GM12872 (cell line): ENCODE measurements around the gene SCAPER.

ENCODE experiments used
- TF ChIP-seq, protein P1 (sequence below): IDR thresholded peaks from 3 replicates; pipeline ENCODE4 v1.5.1; 2011; ENCODE audit warnings: low read depth, mild to moderate bottlenecking, low read length, moderate library complexity; ENCODE audit not compliant: insufficient read depth

The SCAPER gene

DNA sequence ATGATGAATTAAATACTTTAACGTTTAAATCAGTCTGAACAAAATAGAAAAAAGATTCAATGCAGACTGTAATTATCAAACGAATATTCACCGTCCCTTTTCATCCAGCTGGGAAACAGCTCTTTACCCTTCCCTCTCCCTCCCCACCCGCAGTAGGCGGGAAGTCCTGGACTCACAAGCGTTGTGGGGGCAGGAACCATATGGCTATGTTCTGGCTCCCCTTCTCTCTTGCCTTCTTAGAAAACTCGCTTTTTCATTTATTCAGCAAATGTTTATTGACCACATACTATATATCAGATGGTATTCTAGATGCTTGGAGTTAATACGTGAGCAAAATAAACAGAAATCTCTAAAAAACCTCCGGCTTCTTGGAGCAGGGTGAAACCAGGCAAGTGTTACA lies 715 bp upstream of the SCAPER start:
- TF ChIP-seq, protein P1, sequence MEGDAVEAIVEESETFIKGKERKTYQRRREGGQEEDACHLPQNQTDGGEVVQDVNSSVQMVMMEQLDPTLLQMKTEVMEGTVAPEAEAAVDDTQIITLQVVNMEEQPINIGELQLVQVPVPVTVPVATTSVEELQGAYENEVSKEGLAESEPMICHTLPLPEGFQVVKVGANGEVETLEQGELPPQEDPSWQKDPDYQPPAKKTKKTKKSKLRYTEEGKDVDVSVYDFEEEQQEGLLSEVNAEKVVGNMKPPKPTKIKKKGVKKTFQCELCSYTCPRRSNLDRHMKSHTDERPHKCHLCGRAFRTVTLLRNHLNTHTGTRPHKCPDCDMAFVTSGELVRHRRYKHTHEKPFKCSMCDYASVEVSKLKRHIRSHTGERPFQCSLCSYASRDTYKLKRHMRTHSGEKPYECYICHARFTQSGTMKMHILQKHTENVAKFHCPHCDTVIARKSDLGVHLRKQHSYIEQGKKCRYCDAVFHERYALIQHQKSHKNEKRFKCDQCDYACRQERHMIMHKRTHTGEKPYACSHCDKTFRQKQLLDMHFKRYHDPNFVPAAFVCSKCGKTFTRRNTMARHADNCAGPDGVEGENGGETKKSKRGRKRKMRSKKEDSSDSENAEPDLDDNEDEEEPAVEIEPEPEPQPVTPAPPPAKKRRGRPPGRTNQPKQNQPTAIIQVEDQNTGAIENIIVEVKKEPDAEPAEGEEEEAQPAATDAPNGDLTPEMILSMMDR: no peak

DNA sequence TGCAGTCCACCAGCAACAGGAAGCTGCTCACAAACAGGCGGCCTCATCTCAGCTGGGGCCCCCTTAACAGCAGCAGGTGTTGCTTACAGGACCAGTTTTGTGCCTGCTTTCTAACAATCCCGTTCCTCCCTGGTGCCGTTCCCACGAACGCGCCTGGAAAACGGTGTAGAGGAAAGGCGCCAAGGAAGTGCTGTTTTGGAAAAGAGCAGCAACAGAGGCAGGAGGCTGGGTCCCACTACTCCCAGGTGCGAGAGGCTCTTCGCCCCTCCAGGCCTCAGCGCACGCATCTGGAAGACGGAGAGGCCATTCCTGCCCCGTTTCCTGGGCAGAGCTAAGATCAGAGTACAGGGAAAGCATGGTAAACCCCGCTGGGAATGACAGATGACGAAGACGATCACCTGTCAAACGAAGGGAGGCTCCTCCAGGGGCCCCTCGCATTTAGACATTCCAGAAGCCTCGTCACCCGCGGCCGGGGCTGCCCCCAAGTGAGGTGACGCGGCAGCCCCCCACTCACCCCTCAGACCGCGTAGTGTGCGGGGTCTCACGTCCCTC lies 603 bp downstream of the SCAPER start:
- TF ChIP-seq, protein P1: no peak

DNA sequence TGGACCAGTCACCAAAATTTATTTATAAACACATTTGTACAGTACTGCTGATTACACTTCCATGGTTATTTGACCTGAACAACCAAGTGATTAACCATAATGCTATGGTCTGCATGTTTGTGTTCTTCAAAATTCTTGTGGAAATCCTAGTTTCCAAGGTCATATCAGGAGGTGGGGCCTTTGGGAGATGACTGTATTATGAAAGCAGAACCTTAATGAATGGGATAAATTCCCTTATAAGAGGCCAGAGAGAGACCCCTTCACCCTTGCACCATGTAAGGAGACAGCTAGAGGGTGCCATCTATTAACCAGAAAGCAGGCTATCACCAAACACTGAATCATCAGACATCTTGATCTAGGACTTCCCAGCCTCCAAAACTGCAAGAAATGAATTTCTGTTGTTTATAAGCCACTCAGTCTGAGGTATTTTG lies 1.9 kb downstream of the SCAPER start:
- TF ChIP-seq, protein P1: peak; percentile 50; the same call in 2 of the 3 replicates

DNA sequence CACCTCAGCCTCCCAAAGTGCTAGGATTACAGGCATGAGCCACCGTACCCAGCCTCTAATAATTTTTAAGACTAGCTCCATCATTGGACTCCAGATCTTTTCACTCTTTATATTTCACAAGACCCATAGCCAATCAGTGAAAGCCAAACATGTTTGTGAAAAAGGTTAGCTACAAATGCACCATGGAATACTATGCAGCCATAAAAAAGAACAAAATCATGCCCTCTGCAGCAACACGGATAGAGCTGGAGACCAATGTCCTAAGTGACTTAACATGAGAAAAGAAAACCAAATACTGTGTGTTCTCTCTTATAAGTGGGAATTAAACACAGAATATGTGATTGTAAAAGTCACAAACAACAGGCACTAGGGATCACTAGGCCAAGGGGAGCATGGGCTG lies 3.2 kb downstream of the SCAPER start:
- TF ChIP-seq, protein P1: no peak

DNA sequence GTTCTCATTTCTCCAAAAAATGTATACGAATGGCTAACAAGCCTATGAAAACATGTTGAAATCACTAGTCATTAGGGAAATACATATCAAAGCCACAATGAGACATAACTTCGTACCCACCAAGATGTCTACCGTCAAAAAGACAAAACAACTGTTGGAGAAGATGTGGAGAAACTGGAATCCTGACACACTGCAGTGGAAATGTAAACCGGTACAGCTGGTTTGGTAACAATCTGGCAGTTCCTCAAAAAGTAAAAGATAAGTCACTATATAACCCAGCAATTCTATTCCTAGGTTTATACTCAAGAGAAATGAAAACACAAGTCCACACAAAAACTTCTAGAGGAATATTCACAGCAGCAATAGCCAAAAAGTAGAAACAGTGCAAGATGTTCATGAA lies 7.0 kb downstream of the SCAPER start:
- TF ChIP-seq, protein P1: no peak

DNA sequence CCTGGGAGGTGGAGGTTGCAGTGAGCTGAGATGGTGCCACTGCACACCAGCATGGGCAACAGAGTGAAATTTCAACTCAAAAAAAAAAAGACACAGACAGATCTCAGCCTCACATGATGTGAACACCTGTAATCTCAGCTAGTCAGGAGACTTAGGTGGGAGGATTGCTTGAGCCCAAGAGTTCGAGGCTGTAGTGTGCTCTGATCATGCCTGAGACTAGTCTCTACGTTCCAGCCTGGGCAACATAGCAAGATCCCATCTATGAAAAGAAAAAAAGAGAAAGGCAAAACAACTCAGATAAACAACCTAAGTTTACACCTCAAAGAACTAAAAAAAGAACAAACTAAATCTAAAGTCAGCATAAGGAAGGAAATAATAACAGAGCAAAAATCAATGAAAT lies 11.0 kb downstream of the SCAPER start:
- TF ChIP-seq, protein P1: no peak

DNA sequence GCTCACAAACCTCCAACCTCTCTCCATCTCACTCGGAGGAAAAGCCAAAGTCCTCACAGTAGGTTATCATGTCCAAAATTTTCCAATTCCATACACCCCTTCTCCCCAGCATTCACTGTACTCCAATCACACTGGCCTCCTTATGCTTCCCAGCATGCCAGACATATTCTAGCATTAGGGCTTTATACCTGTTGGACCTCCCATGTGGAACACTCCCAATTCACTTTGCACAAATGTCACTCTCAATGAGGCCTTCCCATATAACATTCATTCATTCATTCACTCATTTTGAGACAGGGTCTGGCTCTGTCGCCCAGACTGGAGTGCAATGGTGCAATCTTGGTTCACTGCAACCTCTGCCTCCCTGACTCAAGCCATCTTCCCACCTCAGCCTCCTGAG lies 19.9 kb downstream of the SCAPER start:
- TF ChIP-seq, protein P1: no peak

DNA sequence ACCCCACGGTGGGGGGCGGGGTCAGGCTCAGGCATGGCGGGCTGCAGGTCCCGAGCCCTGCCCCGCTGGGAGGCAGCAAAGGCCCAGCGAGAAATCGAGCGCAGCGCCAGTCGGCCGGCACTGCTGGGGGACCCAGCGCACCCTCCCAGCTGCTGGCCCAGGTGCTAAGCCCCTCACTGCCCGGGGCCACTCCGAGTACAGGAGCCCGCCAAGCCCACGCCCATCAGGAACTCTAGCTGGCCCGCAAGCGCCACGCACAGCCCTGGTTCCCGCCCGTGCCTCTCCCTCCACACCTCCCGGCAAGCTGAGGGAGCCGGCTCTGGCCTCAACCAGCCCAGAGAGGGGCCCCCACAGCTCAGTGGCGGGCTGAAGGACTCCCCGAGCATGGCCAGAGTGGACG lies 29.2 kb downstream of the SCAPER start:
- TF ChIP-seq, protein P1: no peak
